Aorta (tissue), 5 donors: Measurements from ENCODE around the gene APOL4. TPM values are rescaled to one million over a fixed set of nuclear protein-coding genes. Genes with fewer than 3 reads are reported as not detected.
A peak's percentile ranks its signal among the peaks of the same experiment; 100 is the strongest.
"Not testable (repeated sequence)": the region's sequence is repeated elsewhere in the genome, so short reads cannot be mapped to it uniquely, and the experiment has no call there.

Experiments used
- ATAC-seq: fragments of 200-7000 bp; cut with Tn5 transposase; one replicate; pipeline ENCODE4 v1.9.1; 2022; ENCODE audit warnings: moderate library complexity; ENCODE audit not compliant: low FRiP score
- DNase-seq, 2 donors: peaks; one replicate each; pipeline ENCODE4 v3.0.0-alpha.2; 2020
- H3K27ac ChIP-seq, 2 donors: one replicate each; pipeline ENCODE4 v1.5.1; 2013; ENCODE audit warnings: low read length in 2 of 2, mild to moderate bottlenecking in 2 of 2, moderate library complexity in 2 of 2, control low read depth in 1 of 2, inconsistent platforms in 1 of 2, low read depth in 1 of 2
- H3K27me3 ChIP-seq, 2 donors: one replicate each; pipeline ENCODE4 v1.6.1; 2013; ENCODE audit warnings: control low read depth in 1 of 2, low read length in 1 of 2, mild to moderate bottlenecking in 1 of 2, moderate library complexity in 1 of 2; ENCODE audit not compliant: insufficient read depth in 2 of 2, control insufficient read depth in 1 of 2
- H3K36me3 ChIP-seq, 2 donors: one replicate each; pipeline ENCODE4 v1.6.1; 2013; ENCODE audit warnings: control low read depth in 1 of 2, low read length in 1 of 2, mild to moderate bottlenecking in 1 of 2; ENCODE audit not compliant: insufficient read depth in 2 of 2, control insufficient read depth in 1 of 2
- H3K4me1 ChIP-seq, 2 donors: one replicate each; pipeline ENCODE4 v1.6.1; 2013; ENCODE audit warnings: low read length in 2 of 2, control low read depth in 1 of 2, mild to moderate bottlenecking in 1 of 2, moderate library complexity in 1 of 2; ENCODE audit not compliant: insufficient read depth in 2 of 2, control insufficient read depth in 1 of 2
- H3K4me3 ChIP-seq, 2 donors: one replicate each; pipeline ENCODE4 v1.5.1; 2013; ENCODE audit warnings: low read length in 2 of 2, control low read depth in 1 of 2, mild to moderate bottlenecking in 1 of 2
- H3K9me3 ChIP-seq: one replicate; pipeline ENCODE4 v1.6.1; 2013; ENCODE audit warnings: mild to moderate bottlenecking, low read length; ENCODE audit not compliant: control insufficient read depth
- WGBS, 2 donors: extraction: QIAGEN DNeasy Blood & Tissue Kit; methylation state at CpG; one replicate each; pipeline ENCODE4 v1.1.7; 2013; 5-methylcytosine and 5-hydroxymethylcytosine counted together
- intact Hi-C, 2 donors: fragments of 100-400 bp; cut with DNase I; formaldehyde crosslinking; loops; one replicate each; pipeline versions ENCODE4 v1.14.2 to v1.15.0; 2022
- polyA plus RNA-seq, 2 donors: library from polyadenylated mRNA; stranded (reverse); fragments of 200-250 nt; gene quantifications; one replicate each; pipeline ENCODE4 v1.2.3, GENCODE V29; 2013
- total RNA-seq, 2 donors: library from RNA; stranded (reverse); fragmentation: NEBNext Ultra II Directional; extraction: Animal tissue kit (Norgen Biotek cat#: 25700); gene quantifications; one replicate each; pipeline ENCODE4 v1.2.1, GENCODE V29; 2021
- donor health status: healthy with polysubstance abuse.
- donor health status: Bipolar disorder and iron deficiency.
- donor health status: DM: no; HTN: no; CAD: no.
- donor health status: DM: no; HTN: no; CAD: no.
- donor health status: DM: yes; HTN: yes; CAD: no.

The APOL4 gene
- total and polyA plus RNA-seq, 4 donors: 0.82 to 10.5 (median 4.4) TPM

GRCh38 chr22:36234213-36234612 is 32.6 kb upstream of the APOL4 start:
- no peaks in the 10 kb centered on the region for H3K27me3 ChIP-seq
- no peaks in the 10 kb centered on the region for H3K9me3 ChIP-seq
- no peak overlapping the region for H3K4me3 ChIP-seq
- WGBS, 2 donors: 20 to 27% methylated on average over 2 of the region's 2 CpGs
- intact Hi-C loops: no loop called here
- DNase-seq (no peak), ATAC-seq (no peak)
- H3K27ac ChIP-seq: no peak overlapping the region
- no peaks in the 10 kb centered on the region for H3K36me3 ChIP-seq
- no peaks in the 10 kb centered on the region for H3K4me1 ChIP-seq

- intact Hi-C loops: no loop called here
- Histone ChIP-seq H3K36me3 (no peaks in the 10 kb centered on the region), H3K4me3 (no peak overlapping the region), H3K4me1 (no peaks in the 10 kb centered on the region), H3K27ac (no peak overlapping the region), H3K27me3 (no peaks in the 10 kb centered on the region), H3K9me3 (no peaks in the 10 kb centered on the region)
- no peak for ATAC-seq
- WGBS, 2 donors: 86 to 89% methylated on average over 7 of the region's 7 CpGs
- no peak for DNase-seq
Measured at GRCh38 chr22:36233796-36234195, 32.2 kb upstream of the APOL4 start.

- Histone ChIP-seq H3K27me3 (no peaks in the 10 kb centered on the region), H3K4me3 (no peak overlapping the region), H3K4me1 (no peaks in the 10 kb centered on the region), H3K9me3 (no peaks in the 10 kb centered on the region), H3K36me3 (no peaks in the 10 kb centered on the region), H3K27ac (no peak overlapping the region)
- intact Hi-C loops: no loop called here
- DNase-seq (no peak), ATAC-seq (peak; percentile 5)
- WGBS, 2 donors: 83 to 84% methylated on average over 13 of the region's 13 CpGs
Measured at GRCh38 chr22:36232715-36233401, 31.2 kb upstream of the APOL4 start.

GRCh38 chr22:36231051-36231450 is 29.4 kb upstream of the APOL4 start:
- ATAC-seq, H3K9me3 ChIP-seq, H3K27me3 ChIP-seq, intact Hi-C loops, DNase-seq, H3K4me1 ChIP-seq, H3K36me3 ChIP-seq, H3K27ac ChIP-seq, H3K4me3 ChIP-seq: not testable (repeated sequence)
- 71 to 77% methylated on average over 5 of the region's 5 CpGs for WGBS, 2 donors

DNA sequence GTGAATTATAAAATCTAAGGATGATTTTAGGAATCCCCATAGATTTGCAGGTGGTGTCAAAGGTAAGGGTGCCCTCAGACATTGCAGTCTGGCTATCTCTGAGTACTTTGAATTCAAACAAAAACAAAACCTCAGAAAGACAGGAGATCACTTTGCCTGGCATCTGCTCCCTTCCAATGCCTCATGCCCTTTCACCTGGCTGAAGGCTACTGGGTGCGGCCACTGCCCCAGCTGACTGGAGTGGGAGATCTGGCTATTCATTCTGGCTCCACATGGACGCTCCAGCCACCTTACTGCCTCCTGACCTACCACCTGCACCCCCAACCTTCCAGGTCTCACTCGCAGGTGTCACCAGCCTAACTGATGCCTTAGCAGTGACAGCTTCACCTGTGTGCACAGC is 28.0 kb upstream of the APOL4 start:
- ATAC-seq, H3K27ac ChIP-seq, H3K36me3 ChIP-seq, H3K9me3 ChIP-seq, intact Hi-C loops, H3K4me3 ChIP-seq, DNase-seq, H3K27me3 ChIP-seq, H3K4me1 ChIP-seq: not testable (repeated sequence)
- WGBS, 2 donors: 86 to 88% methylated on average over 3 of the region's 3 CpGs

- DNase-seq (no peak), ATAC-seq (no peak)
- Histone ChIP-seq H3K27me3 (no peaks in the 10 kb centered on the region), H3K36me3 (peaks cover 0 to 4% of the 10 kb centered on the region in 2 donors), H3K27ac (no peak overlapping the region), H3K4me1 (no peaks in the 10 kb centered on the region), H3K9me3 (no peaks in the 10 kb centered on the region), H3K4me3 (no peak overlapping the region)
- 58 to 62% methylated on average over 7 of the region's 7 CpGs for whole genome bisulfite sequencing, 2 donors
- intact Hi-C loops: no loop called here
Measured at GRCh38 chr22:36228944-36229343, 27.3 kb upstream of the APOL4 start.

- ATAC-seq, H3K4me3 ChIP-seq, H3K9me3 ChIP-seq, H3K4me1 ChIP-seq, H3K27ac ChIP-seq, H3K36me3 ChIP-seq, H3K27me3 ChIP-seq, DNase-seq, intact Hi-C loops: not testable (repeated sequence)
- WGBS, 2 donors: 89 to 93% methylated on average over 1 of the region's 1 CpG
Measured at GRCh38 chr22:36228369-36228768, 26.8 kb upstream of the APOL4 start.

DNA sequence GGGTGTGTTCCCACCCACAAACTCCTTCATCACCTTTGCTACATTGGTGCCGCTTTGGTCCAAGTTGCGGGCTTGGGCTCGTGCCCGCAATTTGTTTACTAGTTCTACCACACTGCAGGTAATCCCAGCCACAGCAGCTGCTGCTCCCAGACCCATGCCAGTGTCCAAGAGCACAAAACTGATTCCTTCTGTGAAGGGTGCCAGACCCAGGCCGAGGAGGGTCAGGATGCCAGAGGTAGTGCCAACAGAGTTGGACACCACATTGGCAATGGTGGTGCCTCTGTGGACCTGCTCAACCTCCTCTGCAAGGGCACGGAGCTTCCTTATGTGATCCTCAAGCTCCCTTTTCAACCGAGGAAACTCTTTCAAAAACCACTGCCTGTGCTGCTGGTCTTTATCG is 26.2 kb upstream of the APOL4 start:
- H3K4me1 ChIP-seq: no peaks in the 10 kb centered on the region
- no peak for DNase-seq
- H3K9me3 ChIP-seq: no peaks in the 10 kb centered on the region
- no peaks in the 10 kb centered on the region for H3K27me3 ChIP-seq
- no peak overlapping the region for H3K4me3 ChIP-seq
- no peak overlapping the region for H3K27ac ChIP-seq
- ATAC-seq: no peak
- peaks cover 0 to 4% of the 10 kb centered on the region in 2 donors for H3K36me3 ChIP-seq
- intact Hi-C loops: no loop called here
- WGBS, 2 donors: 92% methylated on average over 8 of the region's 8 CpGs

- Histone ChIP-seq H3K27me3 (no peaks in the 10 kb centered on the region), H3K4me3 (no peak overlapping the region), H3K4me1 (no peaks in the 10 kb centered on the region), H3K9me3 (no peaks in the 10 kb centered on the region), H3K36me3 (peaks cover 0 to 4% of the 10 kb centered on the region in 2 donors), H3K27ac (no peak overlapping the region)
- intact Hi-C loops: no loop called here
- 93 to 94% methylated on average over 9 of the region's 9 CpGs for WGBS, 2 donors
- no peak for ATAC-seq
- DNase-seq: no peak
Measured at GRCh38 chr22:36227396-36227795, 25.8 kb upstream of the APOL4 start.
